Activated CD4-positive, alpha-beta T cell treated with anti-CD3 and anti-CD28 coated beads, Interleukin-2, amount 50 U/mL, for 1 hour (primary cell): Measurements from ENCODE around the gene ZNF182.
A peak's percentile ranks its signal among the peaks of the same experiment; 100 is the strongest.
"Not testable (repeated sequence)": the region's sequence is repeated elsewhere in the genome, so short reads cannot be mapped to it uniquely, and the experiment has no call there.

Experiments
- DNase-seq: peaks from one replicate; pipeline ENCODE4 v3.0.0-alpha.2; 2020

The ZNF182 gene

DNA sequence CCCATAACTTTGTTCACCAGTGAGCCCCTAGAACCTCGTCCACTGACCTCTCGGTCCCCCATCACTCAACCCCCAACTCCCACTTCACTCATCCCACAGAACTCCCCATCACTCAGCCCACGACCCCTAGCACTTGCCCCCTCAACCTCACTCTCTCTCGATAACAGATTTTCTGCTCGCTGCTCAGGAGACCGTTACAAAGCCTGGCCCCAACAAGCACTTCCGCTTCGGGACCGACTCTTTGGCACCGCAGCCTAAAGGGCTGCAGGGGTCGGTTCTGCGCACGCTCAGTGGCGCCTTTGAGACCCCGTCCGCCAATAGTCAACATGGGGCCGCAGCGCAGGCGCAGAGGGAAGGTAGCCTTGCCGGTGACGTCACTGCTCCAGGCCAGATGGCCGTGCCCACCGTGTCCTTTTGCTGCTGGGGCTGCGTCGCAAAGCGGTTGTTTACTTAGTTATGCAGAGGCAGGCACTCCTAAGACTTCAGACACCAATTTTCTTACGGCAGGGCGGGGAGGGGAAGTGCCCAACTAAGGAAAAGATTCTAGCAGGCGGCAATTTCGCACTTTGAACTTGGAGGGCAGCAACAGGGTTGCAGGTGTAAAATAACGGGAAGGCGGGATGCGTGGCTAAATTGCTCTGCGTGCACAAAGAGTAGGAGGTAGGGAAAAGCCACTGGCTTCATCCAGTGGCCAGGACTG, at the start of gene ZNF182:
ZNF182 (minus strand) TSS at position 232 of the 700 bp plus-strand sequence. CDS start 1,380 bp downstream, outside the sequence.
- DNase-seq = peak; percentile 90

- no peak for DNase-seq
Observed at GRCh38 chrX:48046846-48047245, 43.1 kb upstream of the ZNF182 start.

DNA sequence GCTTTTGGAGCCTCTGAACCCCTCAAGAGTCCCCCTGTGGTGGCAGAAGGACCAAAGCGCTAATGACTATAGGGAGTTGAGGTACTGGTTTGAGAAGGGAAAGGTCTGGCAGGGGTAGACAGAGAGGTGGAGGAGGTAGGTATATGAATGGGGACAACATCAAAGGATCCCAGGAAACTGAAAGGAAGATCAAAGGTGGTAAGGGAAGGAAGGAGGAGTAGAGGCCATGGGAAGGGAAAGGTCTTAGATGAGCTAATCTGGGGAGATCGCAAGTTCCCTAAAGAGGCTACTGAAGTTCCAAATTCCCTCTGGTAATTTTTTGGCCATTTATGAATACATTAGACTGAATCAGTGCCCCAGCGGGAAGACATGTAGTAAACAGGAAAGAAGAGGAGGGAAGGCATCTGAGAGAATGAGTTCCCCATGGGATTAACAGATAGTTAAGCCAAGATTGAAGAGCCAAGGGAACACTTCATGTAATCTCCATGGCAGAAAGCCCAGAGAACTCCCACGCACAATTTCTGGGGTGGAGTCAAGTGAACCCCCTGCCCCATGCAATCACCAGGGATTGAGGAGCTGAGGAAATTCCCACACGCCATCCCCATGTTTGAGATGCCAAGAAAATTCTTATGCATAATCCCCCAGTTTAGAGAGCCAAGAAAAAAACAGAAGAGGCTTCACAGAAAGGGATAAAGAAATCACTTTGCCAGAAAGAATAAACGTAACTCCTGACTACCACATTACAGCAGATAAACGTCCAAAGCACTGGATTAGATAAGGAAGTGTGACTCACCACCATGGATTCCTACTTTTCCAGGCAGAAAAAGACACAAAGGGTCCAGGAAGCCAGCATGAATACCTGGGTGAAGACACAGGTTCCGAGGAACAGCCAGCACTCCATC, 41.9 kb upstream of the ZNF182 start:
- no peak for DNase-seq

GRCh38 chrX:48043056-48043455, 39.3 kb upstream of the ZNF182 start:
- DNase-seq = no peak

- no peak for DNase-seq
Observed at GRCh38 chrX:48035891-48036290, 32.1 kb upstream of the ZNF182 start.

DNA sequence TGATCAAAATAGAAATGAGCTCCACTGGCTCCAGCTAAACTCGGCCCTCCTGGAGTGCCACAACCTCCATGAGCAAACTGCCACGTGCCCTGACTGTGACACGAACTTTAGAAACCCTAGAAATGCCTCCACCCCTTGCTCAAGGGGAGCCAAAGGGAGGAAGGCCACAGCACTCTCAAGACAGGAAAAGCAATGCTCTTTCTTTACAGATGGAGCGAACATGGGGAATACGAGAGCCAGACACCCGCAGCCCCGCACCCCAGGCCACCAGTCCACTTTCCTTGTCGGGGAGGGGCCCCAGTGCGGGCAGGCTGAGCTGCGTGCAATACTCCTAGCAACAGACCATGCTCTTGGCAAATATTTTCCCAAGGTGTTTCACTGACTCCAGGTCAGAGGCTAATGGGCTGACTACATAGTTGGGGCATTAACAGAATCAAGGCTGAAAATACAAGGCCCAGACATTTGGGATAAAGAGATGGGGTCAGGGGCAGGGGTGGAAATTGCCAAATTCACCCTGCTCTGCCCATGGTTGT, 26.9 kb upstream of the ZNF182 start:
- DNase-seq = not testable (repeated sequence)

DNA sequence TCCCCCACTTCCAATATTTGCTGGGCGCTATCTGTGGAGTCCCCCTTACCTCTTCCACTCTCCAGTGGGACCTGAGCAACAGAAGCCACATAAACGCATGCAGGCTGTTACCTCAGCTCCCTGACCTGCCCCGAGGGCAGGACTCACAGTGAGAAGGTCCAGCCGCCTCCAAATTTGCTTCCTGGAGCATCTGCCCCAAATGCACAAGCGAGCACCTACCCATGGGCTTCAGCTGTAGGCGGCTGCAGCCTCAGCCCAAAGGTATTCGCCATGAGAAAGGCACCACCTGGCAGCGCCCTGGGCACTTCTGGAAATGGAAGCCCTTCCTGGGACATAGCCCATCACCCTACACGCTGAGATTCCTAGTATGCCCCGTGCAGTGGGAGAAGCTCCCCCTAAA, 26.4 kb upstream of the ZNF182 start:
- DNase-seq = no peak

- DNase-seq = no peak
Observed at GRCh38 chrX:48028091-48028490, 24.3 kb upstream of the ZNF182 start.

- DNase-seq = not testable (repeated sequence)
Observed at GRCh38 chrX:48027545-48027944, 23.8 kb upstream of the ZNF182 start.

DNA sequence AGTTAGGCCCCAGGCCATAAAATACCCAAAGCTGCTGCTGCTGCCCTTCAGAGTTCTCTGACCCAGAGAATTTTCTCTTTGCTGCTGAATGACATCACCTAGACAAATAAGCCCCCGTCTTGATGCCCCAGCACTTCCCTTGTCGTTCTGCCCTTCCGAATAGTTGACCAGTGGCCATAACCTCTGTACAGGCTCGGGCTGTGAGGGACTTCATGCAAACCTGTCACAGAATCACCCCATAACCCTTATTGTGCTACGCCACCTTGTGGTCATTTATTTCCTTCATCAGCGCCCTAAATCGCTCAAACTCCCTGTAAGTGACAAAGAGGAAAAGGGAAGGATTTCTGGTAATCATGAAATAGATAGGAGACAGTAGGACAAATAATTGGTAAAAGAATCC, 21.8 kb upstream of the ZNF182 start:
- peak; percentile 18 for DNase-seq

DNA sequence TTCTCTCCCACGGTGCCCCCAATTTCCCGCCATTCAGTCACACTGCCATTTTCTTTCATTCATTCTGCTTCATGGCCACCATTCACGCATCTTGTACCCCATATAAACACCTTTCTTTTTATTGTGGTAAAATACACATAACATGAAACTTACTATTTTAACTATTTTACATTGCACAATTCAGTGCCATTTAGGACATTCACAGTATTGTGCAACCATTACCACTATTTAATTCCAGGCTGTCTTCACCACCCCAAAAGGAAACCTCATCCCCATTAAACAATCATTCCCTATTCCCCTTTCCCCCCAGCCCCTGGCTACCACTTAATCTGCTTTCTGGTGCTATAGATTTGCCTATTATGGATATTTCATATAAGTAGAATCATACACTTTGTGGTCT, 18.9 kb upstream of the ZNF182 start:
- DNase-seq = no peak

- no peak for DNase-seq
Observed at GRCh38 chrX:48022100-48022499, 18.3 kb upstream of the ZNF182 start.

- DNase-seq = peak; percentile 75
Observed at GRCh38 chrX:48021026-48021900, 17.5 kb upstream of the ZNF182 start.

DNA sequence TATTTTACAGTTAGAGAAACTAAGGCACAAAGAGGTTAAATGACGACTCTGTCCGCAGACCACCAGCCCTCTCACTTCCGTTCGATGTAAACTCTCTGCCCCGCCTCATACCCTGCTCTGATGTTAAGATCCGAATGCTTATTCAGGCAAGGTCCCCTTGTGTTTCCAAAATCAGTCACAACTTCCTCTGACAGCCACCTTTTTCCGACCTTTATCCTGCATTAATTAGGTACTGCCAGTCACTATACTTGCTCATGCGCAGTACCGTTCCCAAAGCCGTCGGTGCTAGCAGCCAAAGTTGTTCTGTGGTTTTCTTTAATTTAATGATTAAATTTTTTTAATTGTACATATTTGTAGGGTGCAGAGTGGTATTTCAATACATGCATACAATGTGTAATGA, 16.7 kb upstream of the ZNF182 start:
- peak; percentile 7 for DNase-seq

DNA sequence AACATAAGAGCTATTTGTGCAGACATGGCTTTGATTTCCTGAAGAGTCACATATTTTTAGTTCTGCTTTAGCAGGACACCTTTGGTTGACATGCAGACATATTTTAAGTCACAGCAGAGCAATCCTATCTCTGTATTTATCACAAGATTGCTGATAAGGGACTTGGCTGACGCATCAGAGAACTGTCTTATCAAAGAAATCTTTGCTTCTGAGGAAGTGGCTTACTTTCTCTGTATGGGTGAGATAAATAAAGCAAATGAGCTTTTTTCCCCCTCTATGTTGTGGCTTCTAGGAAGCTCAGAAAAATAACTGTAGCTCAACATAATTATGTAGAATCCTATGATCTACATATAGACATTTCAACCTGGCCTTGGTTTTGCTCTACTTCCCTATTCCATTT, 16.1 kb upstream of the ZNF182 start:
- not testable (repeated sequence) for DNase-seq

GRCh38 chrX:48016583-48017310, 13.0 kb upstream of the ZNF182 start:
- not testable (repeated sequence) for DNase-seq

- not testable (repeated sequence) for DNase-seq
Observed at GRCh38 chrX:48009445-48009960, 5.7 kb upstream of the ZNF182 start.

- not testable (repeated sequence) for DNase-seq
Observed at GRCh38 chrX:48006688-48007087, 2.9 kb upstream of the ZNF182 start, which contains the start of gene SPACA5. TSS of gene SPACA5 (plus strand) at chrX:48006988. CDS start at chrX:48007803, 815 bp downstream.

GRCh38 chrX:48003367-48003757, 427 bp downstream of the ZNF182 start:
- DNase-seq = peak; percentile 4

- DNase-seq = no peak
Observed at GRCh38 chrX:48002929-48003328, 860 bp downstream of the ZNF182 start.

- DNase-seq = no peak
Observed at GRCh38 chrX:48002319-48002718, 1.5 kb downstream of the ZNF182 start.

DNA sequence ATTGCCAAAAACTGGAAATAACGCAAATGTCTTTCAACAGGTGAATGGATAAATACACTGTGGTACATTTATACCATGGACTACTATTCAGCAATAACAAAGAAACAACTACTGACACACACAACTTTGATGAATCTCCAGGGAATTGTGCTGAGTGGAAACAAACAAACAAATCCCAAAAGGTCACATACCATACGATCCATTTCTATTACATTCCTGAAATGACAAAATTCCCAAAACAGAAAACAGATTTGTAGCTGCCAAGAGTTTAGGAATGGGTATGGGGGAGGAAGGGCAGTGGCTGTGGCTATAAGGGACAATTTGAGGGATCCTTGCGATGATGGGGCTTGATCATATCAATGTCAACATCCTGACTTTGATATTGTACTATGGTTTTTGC, 2.5 kb downstream of the ZNF182 start:
- no peak for DNase-seq
